ENCODE results near the gene PRPF19. TPM values are rescaled to one million over a fixed set of nuclear protein-coding genes. Genes with fewer than 3 reads are reported as not detected.

PRPF19 gene
- total and polyA plus RNA-seq, 10 of the 15 experiments (the other 5 are each of a cell fraction or from before 2014, with no cell fraction given): 8.7 to 170 (median 61.3) TPM

DNA sequence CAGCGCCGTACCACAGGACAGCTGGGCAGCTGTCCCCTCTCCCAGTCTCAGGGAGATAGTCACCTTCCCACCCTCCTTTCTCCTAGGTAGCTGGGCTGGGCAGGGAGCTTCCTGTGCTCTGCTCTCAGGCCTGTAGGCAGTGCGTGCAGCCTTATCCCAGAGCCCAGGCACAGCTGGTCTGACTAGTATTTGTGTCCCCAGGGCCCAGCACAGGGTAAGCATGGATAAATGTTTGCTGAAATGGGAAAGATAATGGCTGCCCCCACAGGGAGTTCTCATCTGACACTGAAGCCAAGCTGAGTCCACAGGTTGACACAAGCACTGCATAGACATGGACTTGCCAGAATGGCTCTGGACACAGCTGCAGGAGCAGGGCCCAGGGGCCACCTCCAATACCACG lies 35.8 kb upstream of the PRPF19 start:
- Histone ChIP-seq H3K4me3 (no peak overlapping the region), H4K20me1 (ENCODE audit: control insufficient read depth, insufficient read depth) (no peaks in the 10 kb centered on the region; the same call in 1 of the 2 replicates), H3K4me1 (ENCODE audit: control insufficient read depth, insufficient read depth, low read length) (peaks cover 20% of the 10 kb centered on the region), H3K79me2 (ENCODE audit: control insufficient read depth, insufficient read depth, low read length) (peaks cover 25% of the 10 kb centered on the region), H3K27me3 (replicated peaks in 1 of 2; ENCODE audit: control insufficient read depth in 2 of 2, insufficient read depth in 2 of 2, low read length in 1 of 2) (no peaks in the 10 kb centered on the region), H3K27ac (ENCODE audit: control insufficient read depth, insufficient read depth) (no peak overlapping the region), H3K36me3 (ENCODE audit: control insufficient read depth in 2 of 2, insufficient read depth in 2 of 2, low read length in 1 of 2) (peaks cover 29 to 33% of the 10 kb centered on the region in 2 experiments), H3K9me3 (replicated peaks; ENCODE audit: control insufficient read depth, insufficient read depth, low read length) (no peaks in the 10 kb centered on the region), H2AFZ (ENCODE audit: control insufficient read depth, low read depth, low read length) (no peak overlapping the region), H3K4me2 (ENCODE audit: control insufficient read depth, insufficient read depth) (no peak overlapping the region), H3K9ac (ENCODE audit: control insufficient read depth, insufficient read depth, low read length) (no peak overlapping the region)
- ChIA-PET RAD21 (ENCODE audit: unreplicated experiment) (no interaction called here), POLR2A (interaction anchor here (1.0 to 2.0 kb wide), 3 partner anchors 9 to 25 kb away, joined by 4 to 6 read pairs (median 4); no protein-coding TSS in a partner anchor), SMC1A (ENCODE audit: uncharacterized antibody, unreplicated experiment) (no interaction called here), CTCF (interaction anchor here (0.8 kb wide), 1 partner anchor 29 kb away, joined by 3 read pairs; the partner anchor contains the start of gene TMEM109)
- no peak for ATAC-seq
- no peak for DNase-seq (ENCODE audit: low read depth, low spot score)
- no TSS peak for BruUV-seq (replicated peaks)
- in situ Hi-C loops (cut with MboI): no loop called here
- 77% methylated on average over 4 of the region's 4 CpGs for WGBS (ENCODE audit: insufficient coverage, insufficient replicate concordance, low lambda C conversion rate, missing lambda C conversion rate)
- no peak for FAIRE-seq
- intact Hi-C loops (cut with micrococcal nuclease; ENCODE audit: unreplicated experiment): no loop called here
- TF ChIP-seq ZBTB40 (IDR thresholded peaks at IDR 0.05; ENCODE audit: borderline replicate concordance): no peak
- TF ChIP-seq PAX8 (IDR thresholded peaks at IDR 0.05): no peak
- TF ChIP-seq POLR2AphosphoS5 (IDR thresholded peaks at IDR 0.05; ENCODE audit: low read length): no peak
- TF ChIP-seq MEF2B (IDR thresholded peaks at IDR 0.05; ENCODE audit: partially characterized antibody, poor library complexity, severe bottlenecking): no peak
- TF ChIP-seq JUNB (IDR thresholded peaks at IDR 0.05): no peak
- TF ChIP-seq SMC3 (IDR thresholded peaks at IDR 0.05; ENCODE audit: borderline replicate concordance, low read length): no peak
- no peak for TF ChIP-seq WRNIP1 (IDR thresholded peaks at IDR 0.05; ENCODE audit: borderline replicate concordance, low read depth, low read length)
- TF ChIP-seq SIN3A (IDR thresholded peaks at IDR 0.05; ENCODE audit: low read depth, low read length): no peak
- TF ChIP-seq ESRRA (IDR thresholded peaks at IDR 0.05; ENCODE audit: low read length): no peak
- no peak for TF ChIP-seq IRF3 (IDR thresholded peaks at IDR 0.05)
- no peak for TF ChIP-seq CEBPB (IDR thresholded peaks at IDR 0.05; ENCODE audit: borderline replicate concordance in 1 of 2, low read depth in 2 of 2, low read length in 2 of 2)
- TF ChIP-seq ZNF217 (IDR thresholded peaks at IDR 0.05): no peak
- no peak for TF ChIP-seq IRF5 (IDR thresholded peaks at IDR 0.05; ENCODE audit: borderline replicate concordance)
- no peak for TF ChIP-seq E4F1 (IDR thresholded peaks at IDR 0.05; ENCODE audit: borderline replicate concordance, partially characterized antibody)

Measured in GM12878 (cell line).